HG02943 (cell line): Measurements from ENCODE around the gene PCDHB7.
"Not testable (repeated sequence)": the region's sequence is repeated elsewhere in the genome, so short reads cannot be mapped to it uniquely, and the experiment has no call there.

ENCODE experiments used
- ATAC-seq: cut with Tn5 transposase; IDR thresholded peaks from one replicate; pipeline ENCODE4 v1.9.1; 2021; ENCODE audit warnings: mild to moderate bottlenecking, low read depth, moderate library complexity; ENCODE audit not compliant: unreplicated experiment

Gene PCDHB7

DNA sequence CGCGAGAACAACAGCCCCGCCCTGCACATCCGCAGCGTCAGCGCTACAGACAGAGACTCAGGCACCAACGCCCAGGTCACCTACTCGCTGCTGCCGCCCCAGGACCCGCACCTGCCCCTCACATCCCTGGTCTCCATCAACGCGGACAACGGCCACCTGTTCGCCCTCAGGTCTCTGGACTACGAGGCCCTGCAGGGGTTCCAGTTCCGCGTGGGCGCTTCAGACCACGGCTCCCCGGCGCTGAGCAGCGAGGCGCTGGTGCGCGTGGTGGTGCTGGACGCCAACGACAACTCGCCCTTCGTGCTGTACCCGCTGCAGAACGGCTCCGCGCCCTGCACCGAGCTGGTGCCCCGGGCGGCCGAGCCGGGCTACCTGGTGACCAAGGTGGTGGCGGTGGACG lies 43.1 kb downstream of the PCDHB7 start:
- not testable (repeated sequence) for ATAC-seq

DNA sequence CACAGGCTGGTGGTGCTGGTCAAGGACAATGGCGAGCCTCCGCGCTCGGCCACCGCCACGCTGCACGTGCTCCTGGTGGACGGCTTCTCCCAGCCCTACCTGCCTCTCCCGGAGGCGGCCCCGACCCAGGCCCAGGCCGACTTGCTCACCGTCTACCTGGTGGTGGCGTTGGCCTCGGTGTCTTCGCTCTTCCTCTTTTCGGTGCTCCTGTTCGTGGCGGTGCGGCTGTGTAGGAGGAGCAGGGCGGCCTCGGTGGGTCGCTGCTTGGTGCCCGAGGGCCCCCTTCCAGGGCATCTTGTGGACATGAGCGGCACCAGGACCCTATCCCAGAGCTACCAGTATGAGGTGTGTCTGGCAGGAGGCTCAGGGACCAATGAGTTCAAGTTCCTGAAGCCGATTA lies 43.6 kb downstream of the PCDHB7 start:
- not testable (repeated sequence) for ATAC-seq

DNA sequence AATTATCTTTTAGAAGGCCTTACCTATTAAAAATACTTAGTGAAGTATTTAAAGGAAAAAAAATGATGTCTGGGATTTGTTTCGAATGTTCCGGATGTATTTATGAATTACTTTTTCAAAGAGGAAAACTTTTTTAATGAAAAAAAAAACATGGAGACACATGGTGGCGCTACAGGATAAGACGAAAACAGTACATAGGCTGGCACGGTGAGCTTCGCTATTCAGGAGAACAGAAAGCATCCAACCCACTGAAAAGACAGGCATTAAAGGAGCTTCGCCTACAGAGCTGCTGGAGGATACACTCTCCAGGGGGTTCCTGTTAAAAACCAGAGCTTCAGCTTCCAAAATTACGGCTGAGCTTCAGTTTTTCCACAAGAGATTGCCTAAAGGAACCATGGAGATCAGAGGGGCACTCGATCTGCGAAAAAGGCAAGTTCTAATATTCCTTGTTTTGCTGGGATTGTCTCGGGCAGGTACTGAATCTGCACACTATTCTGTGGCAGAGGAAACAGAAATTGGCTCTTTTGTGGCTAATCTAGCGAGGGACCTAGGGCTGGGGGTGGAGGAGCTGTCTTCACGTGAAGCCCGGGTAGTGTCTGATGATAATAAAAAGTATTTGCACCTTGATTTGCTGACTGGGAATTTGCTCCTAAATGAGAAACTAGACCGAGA lies 50.8 kb downstream of the PCDHB7 start, which contains the start of gene PCDHB14:
TSS of gene PCDHB14 (plus strand) at position 232 of the 672 bp plus-strand sequence. CDS start at position 395, 163 bp downstream.
- no peak for ATAC-seq

DNA sequence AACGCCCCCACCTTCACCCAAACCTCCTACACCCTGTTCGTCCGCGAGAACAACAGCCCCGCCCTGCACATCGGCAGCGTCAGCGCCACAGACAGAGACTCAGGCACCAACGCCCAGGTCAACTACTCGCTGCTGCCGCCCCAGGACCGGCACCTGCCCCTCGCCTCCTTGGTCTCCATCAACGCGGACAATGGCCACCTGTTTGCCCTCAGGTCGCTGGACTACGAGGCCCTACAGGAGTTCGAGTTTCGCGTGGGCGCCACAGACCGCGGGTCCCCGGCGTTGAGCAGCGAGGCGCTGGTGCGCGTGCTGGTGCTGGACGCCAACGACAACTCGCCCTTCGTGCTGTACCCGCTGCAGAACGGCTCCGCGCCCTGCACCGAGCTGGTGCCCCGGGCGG lies 52.4 kb downstream of the PCDHB7 start:
- ATAC-seq: not testable (repeated sequence)

DNA sequence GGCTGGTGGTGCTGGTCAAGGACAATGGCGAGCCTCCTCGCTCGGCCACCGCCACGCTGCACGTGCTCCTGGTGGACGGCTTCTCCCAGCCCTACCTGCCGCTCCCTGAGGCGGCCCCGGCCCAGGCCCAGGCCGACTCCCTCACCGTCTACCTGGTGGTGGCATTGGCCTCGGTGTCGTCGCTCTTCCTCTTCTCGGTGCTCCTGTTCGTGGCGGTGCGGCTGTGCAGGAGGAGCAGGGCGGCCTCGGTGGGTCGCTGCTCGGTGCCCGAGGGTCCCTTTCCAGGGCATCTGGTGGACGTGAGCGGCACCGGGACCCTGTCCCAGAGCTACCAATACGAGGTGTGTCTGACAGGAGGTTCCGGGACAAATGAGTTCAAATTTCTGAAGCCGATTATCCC lies 53.0 kb downstream of the PCDHB7 start:
- not testable (repeated sequence) for ATAC-seq
